Measurements from ENCODE around the gene SLC25A10.
"Not testable (repeated sequence)": the region's sequence is repeated elsewhere in the genome, so short reads cannot be mapped to it uniquely, and the experiment has no call there.

SLC25A10 gene

GRCh38 chr17:81737947-81738800, 26.1 kb downstream of the SLC25A10 start:
- TF ChIP-seq CTCF (IDR thresholded peaks at IDR 0.05; ENCODE audit: insufficient read depth, low read length, poor library complexity, severe bottlenecking): no peak
- Histone ChIP-seq H3K4me3 (replicated peaks; ENCODE audit: low read depth, low read length) (no peak overlapping the region), H3K27me3 (replicated peaks; ENCODE audit: control insufficient read depth, insufficient read depth, low read length) (no peaks in the 10 kb centered on the region; the same call in 1 of the 2 replicates), H3K36me3 (ENCODE audit: control insufficient read depth, insufficient read depth, low read length) (no peaks in the 10 kb centered on the region)
- DNase-seq (ENCODE audit: extremely low read depth, insufficient read length): no peak

GRCh38 chr17:81738801-81739393, 26.8 kb downstream of the SLC25A10 start:
- TF ChIP-seq CTCF (IDR thresholded peaks at IDR 0.05; ENCODE audit: insufficient read depth, low read length, poor library complexity, severe bottlenecking): no peak
- Histone ChIP-seq H3K4me3 (replicated peaks; ENCODE audit: low read depth, low read length) (no peak overlapping the region), H3K36me3 (ENCODE audit: control insufficient read depth, insufficient read depth, low read length) (no peaks in the 10 kb centered on the region), H3K27me3 (replicated peaks; ENCODE audit: control insufficient read depth, insufficient read depth, low read length) (no peaks in the 10 kb centered on the region; the same call in 1 of the 2 replicates)
- DNase-seq (ENCODE audit: extremely low read depth, insufficient read length): no peak

GRCh38 chr17:81739593-81739992, 27.5 kb downstream of the SLC25A10 start:
- not testable (repeated sequence) for DNase-seq (ENCODE audit: extremely low read depth, insufficient read length); H3K4me3 ChIP-seq (replicated peaks; ENCODE audit: low read depth, low read length); H3K36me3 ChIP-seq (ENCODE audit: control insufficient read depth, insufficient read depth, low read length); H3K27me3 ChIP-seq (replicated peaks; ENCODE audit: control insufficient read depth, insufficient read depth, low read length)

GRCh38 chr17:81740395-81740961, 28.4 kb downstream of the SLC25A10 start:
- H3K27me3 ChIP-seq (replicated peaks; ENCODE audit: control insufficient read depth, insufficient read depth, low read length): no peaks in the 10 kb centered on the region
- H3K4me3 ChIP-seq (replicated peaks; ENCODE audit: low read depth, low read length): no peak overlapping the region
- no peak for DNase-seq (ENCODE audit: extremely low read depth, insufficient read length)
- TF ChIP-seq CTCF (IDR thresholded peaks at IDR 0.05; ENCODE audit: insufficient read depth, low read length, poor library complexity, severe bottlenecking): no peak
- H3K36me3 ChIP-seq (ENCODE audit: control insufficient read depth, insufficient read depth, low read length): no peaks in the 10 kb centered on the region

GRCh38 chr17:81741049-81741593, 29.0 kb downstream of the SLC25A10 start:
- no peaks in the 10 kb centered on the region for H3K27me3 ChIP-seq (replicated peaks; ENCODE audit: control insufficient read depth, insufficient read depth, low read length)
- DNase-seq (ENCODE audit: extremely low read depth, insufficient read length): no peak
- H3K4me3 ChIP-seq (replicated peaks; ENCODE audit: low read depth, low read length): no peak overlapping the region
- H3K36me3 ChIP-seq (ENCODE audit: control insufficient read depth, insufficient read depth, low read length): no peaks in the 10 kb centered on the region
- TF ChIP-seq CTCF (IDR thresholded peaks at IDR 0.05; ENCODE audit: insufficient read depth, low read length, poor library complexity, severe bottlenecking): no peak

Data from GM06990 (cell line).